Myocyte (in vitro differentiated cells): ENCODE results near the gene PCNX3. TPM values are rescaled to one million over a fixed set of nuclear protein-coding genes. Genes with fewer than 3 reads are reported as not detected.
"Not testable (repeated sequence)": the region's sequence is repeated elsewhere in the genome, so short reads cannot be mapped to it uniquely, and the experiment has no call there.

Experiments
- DNase-seq: peaks from one replicate; pipeline ENCODE4 v3.0.0-alpha.2; 2012; ENCODE audit warnings: low read depth
- total RNA-seq: library from RNA; depleted of rRNA; stranded (reverse); fragments of >200 nt; gene quantifications from 2 replicates; pipeline ENCODE4 v1.2.3, GENCODE V29; 2014

Gene PCNX3
- total RNA-seq, 1 donor from 2014 or later: 21.6 TPM

DNA sequence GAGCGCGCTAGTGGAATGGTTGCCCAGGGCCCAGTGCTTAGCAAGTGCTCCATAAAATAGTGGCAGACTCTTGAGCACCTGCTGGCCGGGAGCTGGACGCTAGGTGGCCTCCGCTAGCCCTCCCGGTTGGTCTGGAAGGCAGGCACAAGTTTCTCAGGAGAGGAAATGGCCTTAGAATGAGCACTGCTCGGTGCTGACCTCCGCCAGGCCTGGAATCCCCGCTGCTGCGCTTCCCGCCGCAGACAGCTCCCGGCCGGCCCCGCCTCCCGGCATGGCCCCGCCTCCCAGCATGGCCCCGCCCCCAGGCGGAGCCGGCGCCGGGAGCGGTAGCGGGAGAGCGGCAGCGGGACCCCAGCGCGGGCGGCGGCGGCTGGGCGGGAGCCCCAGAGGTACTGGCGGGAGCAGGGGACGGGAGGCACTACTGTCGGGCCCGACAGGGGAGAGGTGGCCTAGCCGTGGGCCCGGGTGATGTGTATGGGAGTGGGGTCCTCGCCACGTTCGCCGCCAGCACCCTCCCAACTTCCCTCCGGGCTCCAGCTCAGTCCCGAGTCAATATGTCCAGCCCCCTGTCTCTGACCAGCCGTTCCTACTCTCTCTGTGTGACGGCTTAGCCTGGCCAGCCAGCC lies 22.3 kb downstream of the PCNX3 start, which contains the start of gene SIPA1:
Gene SIPA1 (plus strand): TSS at position 308 of the 626 bp plus-strand sequence. CDS start 2,821 bp downstream, outside the sequence.
- DNase-seq: peak; percentile 86

DNA sequence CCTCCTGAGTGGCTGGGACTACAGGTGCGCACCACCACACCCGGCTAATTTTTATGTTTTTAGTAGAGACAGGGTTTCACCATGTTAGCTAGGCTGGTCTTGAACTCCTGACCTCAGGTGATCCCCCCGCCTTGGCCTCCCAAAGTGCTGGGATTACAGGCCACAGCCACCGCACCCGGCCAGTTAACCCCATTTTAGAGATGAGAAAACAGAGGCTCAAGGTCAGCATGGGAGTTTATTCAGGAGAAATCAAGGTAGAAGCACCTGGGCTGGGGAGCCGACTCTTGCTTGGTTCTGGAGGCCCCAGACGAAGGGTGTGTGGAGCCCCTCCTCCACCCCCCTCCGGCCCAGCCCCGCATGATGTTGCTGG lies 23.6 kb downstream of the PCNX3 start:
- not testable (repeated sequence) for DNase-seq

DNA sequence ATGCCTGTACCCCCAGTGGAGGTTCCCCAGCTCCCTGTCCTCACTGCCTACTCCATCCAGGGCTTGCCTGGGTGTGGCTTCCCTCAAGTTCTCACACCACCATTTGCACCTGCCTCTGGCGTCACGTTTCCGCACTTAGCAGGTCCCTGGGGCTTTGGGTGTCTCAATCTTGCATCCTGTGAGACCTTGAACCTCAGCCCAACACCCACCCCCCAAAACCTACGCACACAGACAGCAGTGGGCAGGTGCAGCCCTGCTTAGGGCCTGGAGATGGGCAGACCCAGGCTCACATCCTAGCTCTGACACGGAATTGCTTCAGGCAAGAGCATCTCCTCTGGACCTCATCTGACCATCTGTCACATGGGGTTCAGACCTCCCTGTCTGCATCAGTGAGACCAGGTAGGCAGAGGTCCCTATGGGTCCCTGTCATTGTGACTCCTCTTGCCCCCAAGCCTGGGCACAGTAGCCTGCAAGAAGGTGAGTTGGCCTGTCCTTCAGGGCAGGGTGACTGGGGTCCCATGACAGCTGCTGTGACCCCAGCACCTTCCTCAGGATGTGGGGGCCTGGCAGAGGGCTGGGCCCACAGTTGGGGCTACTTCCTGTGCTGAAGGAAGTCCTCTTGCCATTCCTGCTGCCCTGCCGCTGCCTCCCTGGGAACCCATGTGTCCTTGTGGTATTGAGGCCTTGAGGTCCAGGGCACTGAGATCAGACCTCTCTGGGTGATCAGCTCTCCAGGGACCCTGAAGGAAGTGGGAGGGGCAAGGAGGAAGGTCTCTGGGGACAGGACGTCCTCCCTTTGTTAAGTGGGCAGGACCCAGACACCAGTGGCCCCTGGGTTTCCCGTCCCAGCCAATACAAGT lies 24.3 kb downstream of the PCNX3 start:
- DNase-seq: peak; percentile 45

DNA sequence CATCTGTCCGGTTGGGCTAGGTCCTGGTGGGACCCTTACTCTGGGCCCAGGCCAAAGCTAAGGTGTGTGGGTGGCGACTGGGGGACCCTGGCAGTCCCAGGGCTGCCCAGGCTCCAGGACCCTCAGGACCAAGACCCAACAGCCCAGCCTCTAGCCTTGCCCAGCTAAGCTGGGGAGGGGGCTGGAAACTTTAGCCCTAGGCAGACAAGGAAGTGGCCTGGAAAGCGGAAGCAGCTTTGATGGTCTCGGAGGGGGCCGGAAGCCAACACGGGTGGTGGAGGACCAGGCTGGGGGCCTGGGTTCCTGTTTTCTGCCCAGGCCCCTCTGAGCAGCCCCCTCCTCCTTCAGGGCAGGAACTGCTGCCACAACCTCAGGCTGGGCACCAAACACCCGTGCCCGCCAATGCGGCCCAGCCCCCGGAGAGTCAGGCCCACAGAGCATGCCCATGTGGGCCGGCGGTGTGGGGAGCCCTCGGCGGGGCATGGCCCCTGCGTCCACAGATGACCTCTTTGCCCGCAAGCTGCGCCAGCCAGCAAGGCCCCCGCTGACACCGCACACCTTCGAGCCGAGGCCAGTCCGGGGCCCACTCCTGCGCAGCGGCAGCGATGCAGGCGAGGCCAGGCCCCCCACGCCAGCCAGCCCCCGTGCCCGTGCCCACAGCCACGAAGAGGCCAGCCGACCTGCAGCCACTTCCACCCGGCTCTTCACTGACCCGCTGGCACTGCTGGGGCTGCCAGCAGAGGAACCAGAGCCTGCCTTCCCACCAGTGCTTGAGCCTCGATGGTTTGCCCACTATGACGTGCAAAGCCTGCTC lies 25.1 kb downstream of the PCNX3 start:
- no peak for DNase-seq

DNA sequence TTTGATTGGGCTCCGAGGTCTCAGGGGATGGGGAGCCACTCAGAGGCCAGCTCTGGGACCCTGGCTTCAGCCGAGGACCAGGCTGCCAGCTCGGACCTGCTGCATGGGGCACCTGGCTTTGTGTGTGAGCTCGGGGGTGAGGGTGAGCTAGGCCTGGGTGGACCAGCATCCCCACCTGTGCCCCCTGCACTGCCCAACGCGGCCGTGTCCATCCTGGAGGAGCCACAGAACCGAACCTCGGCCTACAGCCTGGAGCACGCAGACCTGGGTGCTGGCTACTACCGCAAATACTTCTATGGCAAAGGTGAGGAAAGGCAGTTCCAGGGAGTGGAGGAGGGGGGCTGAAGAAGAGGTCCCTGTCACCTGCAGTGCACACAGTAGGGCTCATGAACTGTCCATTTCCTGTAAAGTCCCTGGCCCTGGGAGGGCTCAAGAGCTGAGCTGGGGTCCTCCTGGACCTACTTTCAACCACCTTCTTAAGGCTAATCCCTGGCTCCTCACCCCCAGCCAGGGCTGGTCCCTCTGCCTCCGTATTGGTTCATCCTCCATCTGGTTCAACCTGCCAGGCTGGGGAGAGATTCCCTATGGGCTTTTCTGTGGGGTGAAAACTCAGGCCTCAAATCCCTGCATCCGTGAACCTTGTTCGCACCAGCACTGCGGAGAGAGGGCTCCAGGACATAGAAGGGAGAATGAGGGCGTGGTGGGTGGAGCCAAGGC lies 25.9 kb downstream of the PCNX3 start:
- no peak for DNase-seq

DNA sequence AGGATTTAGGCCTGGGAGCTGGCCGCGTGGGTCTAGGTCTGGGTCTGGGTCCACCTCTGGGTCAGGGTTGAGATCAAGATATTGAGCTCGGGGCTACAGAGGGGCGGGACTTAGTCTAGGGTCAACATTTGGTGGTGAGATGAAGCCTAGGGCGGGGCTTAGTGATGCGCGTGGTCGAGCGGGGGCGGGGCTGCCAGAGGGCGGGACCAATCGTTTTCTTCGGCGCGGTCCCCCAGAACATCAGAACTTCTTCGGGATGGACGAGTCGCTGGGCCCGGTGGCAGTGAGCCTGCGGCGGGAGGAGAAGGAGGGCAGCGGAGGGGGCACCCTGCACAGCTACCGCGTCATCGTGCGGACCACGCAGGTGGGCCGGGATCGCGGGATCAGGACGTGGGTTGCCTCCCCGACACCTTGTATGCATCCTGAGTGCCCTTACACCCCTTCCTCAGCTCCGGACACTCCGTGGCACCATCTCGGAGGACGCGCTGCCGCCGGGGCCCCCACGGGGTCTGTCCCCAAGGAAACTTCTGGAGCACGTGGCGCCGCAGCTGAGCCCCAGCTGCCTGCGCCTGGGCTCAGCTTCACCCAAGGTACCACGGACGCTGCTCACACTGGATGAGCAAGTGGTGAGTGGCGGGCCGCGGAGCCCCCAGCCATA lies 26.6 kb downstream of the PCNX3 start:
- no peak for DNase-seq

DNA sequence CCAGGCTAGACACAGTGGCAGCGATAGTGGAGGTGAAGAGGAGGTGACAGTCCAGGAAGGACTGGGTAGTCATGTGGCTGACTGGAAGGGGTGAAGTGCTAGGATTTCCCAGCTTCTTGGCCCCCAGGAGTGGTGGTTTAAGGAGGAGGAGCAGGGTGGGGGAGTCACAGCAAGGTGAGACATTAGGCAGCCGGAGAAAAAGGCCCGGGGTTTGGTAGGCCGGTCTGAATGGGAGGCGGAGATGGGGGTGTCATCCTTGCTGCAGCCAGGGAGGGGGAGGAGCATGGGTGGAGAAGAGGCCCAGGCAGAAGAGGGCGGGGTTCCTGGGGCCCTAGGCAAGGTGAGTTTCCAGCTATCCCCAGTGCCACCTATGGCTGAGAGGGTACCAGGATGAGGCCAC lies 28.4 kb downstream of the PCNX3 start:
- no peak for DNase-seq

DNA sequence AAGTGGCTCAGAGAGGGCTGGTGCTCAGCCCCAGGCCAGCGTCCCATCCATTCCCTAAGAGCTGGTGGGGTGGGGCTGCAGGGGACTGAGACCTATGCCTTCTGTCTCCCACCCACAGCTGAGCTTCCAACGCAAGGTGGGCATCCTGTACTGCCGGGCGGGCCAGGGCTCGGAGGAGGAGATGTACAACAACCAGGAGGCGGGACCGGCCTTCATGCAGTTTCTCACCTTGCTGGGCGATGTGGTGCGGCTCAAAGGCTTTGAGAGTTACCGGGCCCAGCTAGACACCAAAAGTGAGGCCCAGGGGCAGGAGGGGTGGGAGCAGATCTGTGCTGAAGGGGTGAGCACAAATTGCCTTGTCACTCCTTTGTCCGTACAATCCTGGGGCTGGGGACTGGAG lies 29.3 kb downstream of the PCNX3 start:
- DNase-seq: no peak

DNA sequence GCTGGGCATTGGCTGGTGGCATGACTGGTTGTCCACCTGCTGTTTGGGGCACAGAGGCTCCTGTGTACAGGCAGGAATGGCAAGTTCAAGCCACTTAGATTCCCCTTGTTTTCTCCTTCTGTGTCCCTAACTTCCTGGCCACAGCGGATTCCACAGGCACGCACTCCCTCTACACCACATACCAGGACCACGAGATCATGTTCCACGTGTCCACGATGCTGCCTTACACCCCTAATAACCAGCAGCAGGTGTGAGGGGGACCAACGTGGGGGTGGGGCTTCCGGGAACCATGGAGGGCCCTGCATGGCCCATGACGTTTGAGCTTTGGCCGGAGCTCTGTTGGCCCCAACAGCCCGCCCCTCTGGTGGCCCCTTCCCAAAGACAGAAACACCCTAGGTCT lies 30.1 kb downstream of the PCNX3 start:
- DNase-seq: peak; percentile 84

DNA sequence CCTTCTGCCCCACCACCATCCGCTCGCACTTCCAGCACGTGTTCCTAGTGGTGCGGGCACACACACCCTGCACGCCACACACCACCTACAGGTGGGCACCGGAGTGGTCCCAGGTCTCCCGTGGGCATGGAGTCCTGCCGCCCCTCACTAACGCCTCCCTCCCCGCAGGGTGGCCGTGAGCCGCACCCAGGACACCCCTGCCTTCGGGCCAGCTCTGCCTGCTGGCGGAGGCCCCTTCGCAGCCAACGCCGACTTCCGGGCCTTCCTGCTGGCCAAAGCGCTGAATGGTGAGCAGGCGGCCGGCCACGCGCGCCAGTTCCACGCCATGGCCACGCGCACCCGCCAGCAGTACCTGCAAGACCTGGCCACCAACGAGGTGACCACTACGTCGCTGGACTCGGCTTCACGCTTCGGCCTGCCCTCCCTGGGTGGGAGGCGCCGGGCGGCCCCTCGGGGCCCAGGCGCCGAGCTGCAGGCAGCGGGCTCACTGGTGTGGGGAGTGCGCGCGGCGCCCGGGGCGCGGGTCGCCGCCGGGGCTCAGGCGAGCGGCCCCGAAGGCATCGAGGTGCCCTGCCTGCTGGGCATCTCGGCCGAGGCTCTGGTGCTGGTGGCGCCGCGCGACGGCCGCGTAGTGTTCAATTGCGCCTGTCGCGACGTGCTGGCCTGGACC lies 30.8 kb downstream of the PCNX3 start:
- DNase-seq: no peak

DNA sequence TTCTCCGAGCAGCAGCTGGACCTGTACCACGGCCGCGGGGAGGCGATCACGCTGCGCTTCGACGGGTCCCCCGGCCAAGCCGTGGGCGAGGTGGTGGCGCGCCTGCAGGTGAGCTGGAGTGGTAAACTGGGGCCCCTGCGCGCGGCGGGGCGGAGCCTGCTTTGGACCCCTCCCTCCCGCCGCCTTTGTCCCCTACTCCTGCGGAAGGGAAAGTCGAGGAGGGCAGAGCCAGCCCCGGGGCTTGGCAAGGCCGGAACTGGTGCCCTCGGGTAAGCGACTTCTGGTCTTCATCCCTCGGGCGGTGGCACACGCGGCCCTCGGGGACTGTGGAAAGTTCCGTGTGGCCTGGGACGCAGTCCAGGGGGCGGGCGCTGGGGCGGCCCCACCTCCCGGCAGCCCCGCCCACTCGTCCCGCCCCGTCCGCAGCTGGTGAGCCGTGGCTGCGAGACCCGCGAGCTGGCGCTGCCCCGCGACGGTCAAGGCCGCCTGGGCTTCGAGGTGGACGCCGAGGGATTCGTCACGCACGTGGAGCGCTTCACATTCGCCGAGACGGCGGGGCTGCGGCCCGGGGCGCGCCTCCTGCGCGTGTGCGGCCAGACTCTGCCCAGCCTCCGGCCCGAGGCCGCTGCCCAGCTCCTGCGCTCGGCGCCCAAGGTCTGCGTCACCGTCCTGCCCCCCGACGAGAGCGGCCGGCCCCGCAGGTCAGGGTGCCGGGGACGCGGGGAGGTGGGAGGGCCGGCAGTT lies 31.6 kb downstream of the PCNX3 start:
- no peak for DNase-seq

DNA sequence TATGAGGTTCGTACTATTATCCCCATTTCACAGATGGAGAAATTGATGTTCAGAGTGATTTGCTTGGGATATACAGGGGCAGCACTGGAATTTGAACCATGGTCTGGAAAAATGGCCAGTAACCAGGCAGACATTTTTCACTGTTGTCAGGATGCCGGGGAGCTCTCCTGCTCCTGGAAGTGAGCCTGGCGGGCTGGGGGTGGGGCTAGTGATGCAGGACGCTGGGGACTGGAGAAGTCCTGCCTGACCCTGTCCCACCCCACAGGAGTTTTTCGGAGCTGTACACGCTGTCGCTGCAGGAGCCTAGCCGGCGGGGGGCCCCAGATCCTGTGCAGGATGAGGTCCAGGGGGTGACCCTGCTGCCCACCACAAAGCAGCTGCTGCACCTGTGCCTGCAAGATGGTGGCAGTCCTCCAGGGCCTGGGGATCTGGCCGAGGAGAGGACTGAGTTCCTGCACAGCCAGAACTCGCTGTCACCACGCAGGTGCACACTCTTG lies 33.5 kb downstream of the PCNX3 start:
- DNase-seq: no peak

DNA sequence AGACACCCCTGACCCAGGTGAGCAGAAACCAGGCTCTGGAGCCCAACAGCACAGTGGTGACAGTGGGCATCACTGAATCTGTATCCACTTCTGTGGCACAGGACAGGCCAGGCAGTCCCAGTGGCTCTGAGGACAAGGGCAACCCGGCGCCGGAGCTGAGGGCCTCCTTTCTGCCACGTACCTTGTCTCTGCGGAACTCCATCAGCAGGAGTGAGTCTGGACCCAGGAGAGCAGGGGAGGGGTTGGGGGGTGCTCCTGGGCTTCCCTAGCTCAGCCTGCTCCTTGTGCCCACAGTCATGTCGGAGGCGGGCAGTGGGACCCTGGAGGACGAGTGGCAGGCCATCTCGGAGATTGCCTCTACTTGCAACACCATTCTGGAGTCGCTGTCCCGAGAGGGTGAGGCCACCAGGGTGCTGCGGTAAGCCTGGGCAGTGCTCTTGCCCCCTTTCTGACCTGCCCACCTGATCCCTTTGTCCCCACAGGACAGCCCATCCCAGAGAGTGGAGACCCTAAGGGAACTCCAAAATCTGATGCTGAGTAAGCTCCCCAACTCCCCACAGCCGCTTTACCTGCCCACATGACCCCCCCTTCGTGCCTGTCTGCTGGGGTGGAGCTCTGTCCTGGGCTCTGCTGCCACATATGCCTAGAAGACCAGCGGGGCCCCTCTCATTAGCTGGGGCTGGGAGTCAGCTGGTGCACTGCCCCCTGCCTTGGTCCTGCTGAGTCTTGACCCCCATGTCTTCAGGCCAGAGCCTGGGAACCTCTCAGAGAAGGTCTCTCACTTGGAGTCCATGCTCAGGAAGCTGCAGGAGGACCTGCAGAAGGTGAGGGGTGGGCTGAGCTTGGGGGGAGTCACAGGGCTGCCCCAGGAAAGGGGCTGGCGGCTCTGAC lies 34.3 kb downstream of the PCNX3 start:
- DNase-seq: no peak

DNA sequence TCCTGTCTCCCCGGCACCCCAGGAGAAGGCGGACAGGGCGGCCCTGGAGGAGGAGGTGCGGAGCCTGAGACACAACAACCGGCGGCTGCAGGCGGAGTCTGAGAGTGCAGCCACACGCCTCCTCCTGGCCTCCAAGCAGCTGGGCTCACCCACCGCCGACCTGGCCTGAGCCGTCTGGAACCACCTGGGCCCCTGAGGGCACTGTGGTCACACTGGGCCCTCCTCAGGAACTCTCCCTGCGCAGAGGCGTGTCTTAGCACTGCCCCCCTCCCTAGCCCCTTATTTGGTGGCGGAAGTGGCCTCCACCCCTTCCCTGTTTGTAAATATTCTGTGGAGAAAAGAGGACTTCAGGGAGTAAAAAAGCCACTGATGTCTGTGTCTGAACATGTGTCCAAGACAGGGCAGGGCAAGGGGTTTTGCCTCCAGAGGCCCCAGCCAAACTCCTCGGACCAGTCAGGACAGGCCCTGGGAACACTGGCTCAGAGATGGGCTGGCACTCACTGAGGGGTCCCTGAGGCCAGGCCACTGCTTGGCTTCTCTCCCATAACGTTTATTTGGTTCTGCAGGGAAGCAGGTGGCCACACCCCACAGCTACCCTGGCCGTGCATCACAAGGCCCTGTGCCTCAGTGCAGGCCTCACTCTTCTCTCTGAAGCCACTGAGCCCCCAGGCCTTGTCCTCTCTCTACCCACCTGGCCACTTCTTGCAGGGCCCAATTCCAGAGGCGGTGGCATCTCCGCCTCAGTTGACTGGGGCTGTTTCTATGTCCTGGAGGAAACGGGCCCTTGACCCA lies 35.2 kb downstream of the PCNX3 start:
- DNase-seq: no peak

DNA sequence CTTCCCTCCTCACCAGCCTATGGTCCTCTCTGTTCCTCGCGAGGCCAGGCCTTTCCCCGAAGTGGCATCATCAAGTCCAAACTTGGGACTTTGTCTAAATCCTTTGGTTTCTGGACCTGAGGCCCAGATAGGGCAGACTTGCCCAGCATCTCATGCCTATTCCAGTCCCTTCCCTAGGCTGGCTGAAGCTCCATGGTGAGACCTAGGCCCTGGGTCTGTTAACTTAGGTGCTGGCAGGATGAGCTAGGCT lies 35.7 kb downstream of the PCNX3 start:
- DNase-seq: no peak

DNA sequence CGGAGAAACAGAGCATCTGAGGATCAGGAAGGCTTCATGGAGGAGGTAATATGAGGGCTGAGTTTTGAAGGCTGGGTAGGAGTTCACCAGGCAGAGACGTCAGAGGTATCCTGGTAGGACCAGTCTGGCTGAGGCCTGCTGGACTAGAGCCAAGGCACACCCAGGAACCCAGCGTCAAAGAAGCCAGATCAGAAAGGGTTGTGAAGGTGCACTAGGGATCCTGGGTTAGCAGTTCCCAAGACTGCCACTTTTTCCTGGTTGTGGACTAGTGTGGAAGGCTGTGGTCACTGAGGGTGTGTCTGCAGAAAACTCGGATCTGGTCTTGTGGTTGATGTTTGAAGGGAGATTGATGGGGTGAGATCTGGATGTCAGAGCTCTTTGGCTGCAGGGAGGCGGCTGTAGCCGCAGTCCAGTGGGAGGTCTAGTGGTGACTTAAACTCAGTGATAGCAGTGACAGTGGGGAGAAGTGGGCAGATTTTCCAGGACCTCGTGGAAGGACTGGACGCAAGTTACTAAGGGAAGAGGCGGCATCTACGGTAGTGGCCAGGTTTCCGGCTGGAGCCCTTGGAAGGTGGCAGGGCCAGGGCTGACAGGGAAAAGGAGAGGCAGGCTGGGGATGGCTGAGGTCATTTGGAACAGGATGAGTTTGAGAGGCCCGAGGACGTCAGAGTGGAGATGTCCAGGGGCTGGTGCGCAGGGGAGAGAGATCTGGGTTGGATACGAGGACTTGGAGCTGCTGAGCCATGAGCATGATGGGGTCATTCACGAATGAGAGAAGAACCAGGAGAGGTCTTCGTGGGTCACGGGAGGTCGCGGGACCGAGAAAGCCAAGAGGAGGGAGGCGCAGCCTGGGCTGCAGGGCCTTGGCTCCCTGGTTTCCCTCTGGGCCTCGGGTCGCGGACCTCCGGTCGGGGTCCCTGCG lies 36.3 kb downstream of the PCNX3 start:
- peak; percentile 53 for DNase-seq
